RWPE2 (cell line): ENCODE results near the gene TRAPPC2L.
"Not testable (repeated sequence)": the region's sequence is repeated elsewhere in the genome, so short reads cannot be mapped to it uniquely, and the experiment has no call there.

Experiments used
- ATAC-seq: fragments of 200-7000 bp; cut with Tn5 transposase; 3 replicates; pipeline ENCODE4 v1.9.1; 2021; ENCODE audit warnings: low read depth
- DNase-seq: peaks from one replicate; pipeline ENCODE4 v3.0.0-alpha.2; 2020; ENCODE audit warnings: low spot score
- H3K27ac ChIP-seq: fragments of 450-650 bp; 2 replicates; pipeline ENCODE4 v1.5.1; 2017; ENCODE audit warnings: mild to moderate bottlenecking; ENCODE audit not compliant: poor library complexity, severe bottlenecking
- H3K27me3 ChIP-seq: fragments of 250-450 bp; sonication (Bioruptor Pico); 2 replicates; pipeline ENCODE4 v1.5.1; 2021; ENCODE audit warnings: mild to moderate bottlenecking, moderate library complexity; ENCODE audit not compliant: insufficient read depth, poor library complexity, severe bottlenecking
- H3K36me3 ChIP-seq: fragments of 250-450 bp; sonication (Bioruptor Pico); 2 replicates; pipeline ENCODE4 v1.5.1; 2020; ENCODE audit warnings: low read depth, mild to moderate bottlenecking, moderate library complexity
- H3K4me1 ChIP-seq: fragments of 250-450 bp; sonication (Bioruptor Pico); 2 replicates; pipeline ENCODE4 v1.5.1; 2021; ENCODE audit warnings: mild to moderate bottlenecking, moderate library complexity; ENCODE audit not compliant: insufficient read depth, poor library complexity, severe bottlenecking
- H3K4me3 ChIP-seq: fragments of 250-450 bp; sonication (Bioruptor Pico); 2 replicates; pipeline ENCODE4 v1.5.1; 2021; ENCODE audit warnings: mild to moderate bottlenecking, moderate library complexity; ENCODE audit not compliant: severe bottlenecking
- H3K9me3 ChIP-seq: fragments of 250-450 bp; sonication (Bioruptor Pico); 2 replicates; pipeline ENCODE4 v1.5.1; 2021; ENCODE audit warnings: mild to moderate bottlenecking, moderate library complexity; ENCODE audit not compliant: severe bottlenecking
- TF ChIP-seq, protein P1 (sequence below): fragments of 450-650 bp; IDR thresholded peaks from one replicate; pipeline ENCODE4 v1.5.1; 2017; ENCODE audit warnings: mild to moderate bottlenecking, moderate library complexity; ENCODE audit not compliant: poor library complexity, severe bottlenecking

The TRAPPC2L gene

GRCh38 chr16:88886845-88887521, 30.1 kb downstream of the TRAPPC2L start:
- H3K27me3 ChIP-seq: no peaks in the 10 kb centered on the region
- H3K9me3 ChIP-seq: no peaks in the 10 kb centered on the region
- TF ChIP-seq, protein P1, sequence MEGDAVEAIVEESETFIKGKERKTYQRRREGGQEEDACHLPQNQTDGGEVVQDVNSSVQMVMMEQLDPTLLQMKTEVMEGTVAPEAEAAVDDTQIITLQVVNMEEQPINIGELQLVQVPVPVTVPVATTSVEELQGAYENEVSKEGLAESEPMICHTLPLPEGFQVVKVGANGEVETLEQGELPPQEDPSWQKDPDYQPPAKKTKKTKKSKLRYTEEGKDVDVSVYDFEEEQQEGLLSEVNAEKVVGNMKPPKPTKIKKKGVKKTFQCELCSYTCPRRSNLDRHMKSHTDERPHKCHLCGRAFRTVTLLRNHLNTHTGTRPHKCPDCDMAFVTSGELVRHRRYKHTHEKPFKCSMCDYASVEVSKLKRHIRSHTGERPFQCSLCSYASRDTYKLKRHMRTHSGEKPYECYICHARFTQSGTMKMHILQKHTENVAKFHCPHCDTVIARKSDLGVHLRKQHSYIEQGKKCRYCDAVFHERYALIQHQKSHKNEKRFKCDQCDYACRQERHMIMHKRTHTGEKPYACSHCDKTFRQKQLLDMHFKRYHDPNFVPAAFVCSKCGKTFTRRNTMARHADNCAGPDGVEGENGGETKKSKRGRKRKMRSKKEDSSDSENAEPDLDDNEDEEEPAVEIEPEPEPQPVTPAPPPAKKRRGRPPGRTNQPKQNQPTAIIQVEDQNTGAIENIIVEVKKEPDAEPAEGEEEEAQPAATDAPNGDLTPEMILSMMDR: no peak
- no peaks in the 10 kb centered on the region for H3K36me3 ChIP-seq
- ATAC-seq (no peak), DNase-seq (no peak)
- no peak overlapping the region for H3K27ac ChIP-seq
- H3K4me3 ChIP-seq: no peak overlapping the region
- H3K4me1 ChIP-seq: no peaks in the 10 kb centered on the region

DNA sequence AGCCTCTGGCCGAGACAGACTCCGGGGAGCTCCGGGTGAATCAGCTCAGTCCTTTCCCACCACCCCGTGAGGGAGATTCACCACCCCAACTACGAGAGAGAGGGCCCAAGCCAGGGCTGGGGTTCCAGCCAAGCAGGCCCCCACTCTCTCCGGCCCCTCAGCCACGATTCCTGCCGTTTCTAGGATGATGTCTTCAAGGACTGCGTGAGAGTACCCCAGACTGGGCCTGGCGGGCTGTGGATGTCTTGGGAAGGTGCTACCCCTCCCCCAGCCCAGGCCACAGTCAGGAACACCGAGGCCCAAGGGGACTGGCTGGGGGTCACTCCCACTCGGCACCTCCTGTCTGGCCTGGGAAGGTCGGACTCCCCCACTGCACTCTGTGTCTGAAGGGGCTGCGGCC, 31.1 kb downstream of the TRAPPC2L start:
- no peaks in the 10 kb centered on the region for H3K9me3 ChIP-seq
- H3K4me3 ChIP-seq: no peak overlapping the region
- DNase-seq: no peak
- ATAC-seq: no peak
- no peaks in the 10 kb centered on the region for H3K36me3 ChIP-seq
- no peak overlapping the region for H3K27ac ChIP-seq
- no peaks in the 10 kb centered on the region for H3K4me1 ChIP-seq
- H3K27me3 ChIP-seq: no peaks in the 10 kb centered on the region
- TF ChIP-seq, protein P1: no peak

GRCh38 chr16:88888461-88889387, 31.8 kb downstream of the TRAPPC2L start:
- TF ChIP-seq, protein P1: no peak
- Histone ChIP-seq H3K4me3 (no peak overlapping the region), H3K9me3 (no peaks in the 10 kb centered on the region), H3K27me3 (no peaks in the 10 kb centered on the region), H3K36me3 (no peaks in the 10 kb centered on the region), H3K4me1 (no peaks in the 10 kb centered on the region), H3K27ac (no peak overlapping the region)
- DNase-seq: no peak
- ATAC-seq: no peak

- H3K9me3 ChIP-seq, H3K4me1 ChIP-seq, H3K4me3 ChIP-seq, H3K27me3 ChIP-seq, H3K36me3 ChIP-seq, ATAC-seq, H3K27ac ChIP-seq, DNase-seq: not testable (repeated sequence)
Observed at GRCh38 chr16:88889702-88890352, 32.9 kb downstream of the TRAPPC2L start.

GRCh38 chr16:88891083-88891482, 34.2 kb downstream of the TRAPPC2L start:
- Histone ChIP-seq H3K9me3 (no peaks in the 10 kb centered on the region), H3K27me3 (no peaks in the 10 kb centered on the region), H3K4me3 (no peak overlapping the region), H3K36me3 (no peaks in the 10 kb centered on the region), H3K4me1 (no peaks in the 10 kb centered on the region), H3K27ac (no peak overlapping the region)
- TF ChIP-seq, protein P1: no peak
- ATAC-seq (no peak), DNase-seq (no peak)
